Measurements from ENCODE around the gene PRXL2C. TPM values are rescaled to one million over a fixed set of nuclear protein-coding genes. Genes with fewer than 3 reads are reported as not detected.
A peak's percentile ranks its signal among the peaks of the same experiment; 100 is the strongest.

Gene PRXL2C
- total RNA-seq, 1 experiment from 2014 or later, result 35.4 TPM

DNA sequence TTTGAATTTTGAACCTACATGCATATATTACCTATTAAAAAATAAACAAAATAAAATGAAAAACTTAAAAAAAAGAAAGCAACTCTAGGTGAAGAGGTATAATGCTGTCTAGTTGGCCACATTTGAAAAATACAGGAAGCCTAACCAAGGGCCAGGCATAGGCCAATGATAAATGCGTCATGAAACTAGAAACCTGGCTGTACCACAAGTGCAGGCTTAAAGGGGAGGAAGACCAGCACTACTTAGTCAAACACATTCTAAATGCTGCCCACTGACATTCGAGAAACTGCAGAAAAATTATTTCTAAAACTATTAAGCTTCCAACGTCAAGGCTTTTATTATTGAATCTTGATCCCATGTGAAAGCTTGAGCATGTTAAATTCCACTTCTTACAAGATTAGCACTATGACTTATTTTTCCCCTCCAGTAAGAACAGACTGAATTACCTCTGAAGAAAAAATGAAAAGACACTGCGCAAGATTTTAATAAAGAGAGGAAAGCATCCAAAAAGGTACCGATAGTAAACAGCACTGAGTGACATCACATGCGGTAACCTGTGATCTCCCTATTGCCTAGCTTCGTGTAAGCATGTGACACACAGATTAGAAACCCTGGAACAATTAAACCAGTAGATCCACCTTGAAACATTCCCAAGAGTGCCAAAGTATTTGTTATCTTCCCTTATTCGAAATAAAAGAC is 51.7 kb downstream of the PRXL2C start:
- no peaks in the 10 kb centered on the region for H3K4me1 Mint-ChIP-seq (ENCODE audit: low read depth, unreplicated experiment)
- H3K36me3 ChIP-seq (ENCODE audit: control insufficient read depth, insufficient read depth, low read length), result no peaks in the 10 kb centered on the region
- no peaks in the 10 kb centered on the region for H3K27me3 Mint-ChIP-seq (ENCODE audit: insufficient read depth, unreplicated experiment)
- H3K4me1 ChIP-seq, result no peaks in the 10 kb centered on the region
- no peak overlapping the region for H3K4me3 ChIP-seq (ENCODE audit: low read depth, low read length)
- no peaks in the 10 kb centered on the region for H3K9me3 Mint-ChIP-seq (ENCODE audit: unreplicated experiment)
- TF ChIP-seq CTCF (IDR thresholded peaks at IDR 0.05; ENCODE audit: insufficient read depth in 1 of 2, low read depth in 1 of 2, low read length in 1 of 2, severe bottlenecking in 1 of 2, unreplicated experiment in 1 of 2), result no peak
- no peak for DNase-seq
- H3K9me3 ChIP-seq, result no peaks in the 10 kb centered on the region
- no TSS peak for BruUV-seq (replicated peaks)
- no peak overlapping the region for H3K27ac Mint-ChIP-seq (ENCODE audit: unreplicated experiment)
- ChIA-PET POLR2A (no interaction called here), CTCF (no interaction called here)
- no peak overlapping the region for H3K4me3 Mint-ChIP-seq (ENCODE audit: unreplicated experiment)
- no peaks in the 10 kb centered on the region for H3K27me3 ChIP-seq (replicated peaks; ENCODE audit: control insufficient read depth, insufficient read depth, low read length)
- H3K36me3 Mint-ChIP-seq (ENCODE audit: insufficient read depth, unreplicated experiment), result no peaks in the 10 kb centered on the region
- intact Hi-C loops (cut with micrococcal nuclease; ENCODE audit: unreplicated experiment), result no loop called here

- Mint-ChIP-seq H3K9me3 (ENCODE audit: unreplicated experiment) (no peaks in the 10 kb centered on the region), H3K4me1 (ENCODE audit: low read depth, unreplicated experiment) (peaks cover 13% of the 10 kb centered on the region), H3K36me3 (ENCODE audit: insufficient read depth, unreplicated experiment) (peaks cover 11% of the 10 kb centered on the region), H3K27ac (ENCODE audit: unreplicated experiment) (no peak overlapping the region), H3K27me3 (ENCODE audit: insufficient read depth, unreplicated experiment) (no peaks in the 10 kb centered on the region), H3K4me3 (ENCODE audit: unreplicated experiment) (no peak overlapping the region)
- no peaks in the 10 kb centered on the region for H3K27me3 ChIP-seq (replicated peaks; ENCODE audit: control insufficient read depth, insufficient read depth, low read length)
- CTCF ChIA-PET, result no interaction called here
- no peaks in the 10 kb centered on the region for H3K9me3 ChIP-seq
- no TSS peak for BruUV-seq (replicated peaks)
- intact Hi-C loops (cut with micrococcal nuclease; ENCODE audit: unreplicated experiment), result no loop called here
- H3K4me3 ChIP-seq (ENCODE audit: low read depth, low read length), result no peak overlapping the region
- DNase-seq, result no peak
- no peaks in the 10 kb centered on the region for H3K36me3 ChIP-seq (ENCODE audit: control insufficient read depth, insufficient read depth, low read length)
- POLR2A ChIA-PET, result interaction anchor here (0.6 kb wide), 1 partner anchor 44 kb away, joined by 7 read pairs; no protein-coding TSS in a partner anchor
- no peak for TF ChIP-seq CTCF (IDR thresholded peaks at IDR 0.05; ENCODE audit: insufficient read depth in 1 of 2, low read depth in 1 of 2, low read length in 1 of 2, severe bottlenecking in 1 of 2, unreplicated experiment in 1 of 2)
- 0 out of 2 replicates have a peak, but pooled peaks cover under 1% of the 10 kb centered on the region for H3K4me1 ChIP-seq
Measured at GRCh38 chr9:96599298-96599697, 55.8 kb downstream of the PRXL2C start.

DNA sequence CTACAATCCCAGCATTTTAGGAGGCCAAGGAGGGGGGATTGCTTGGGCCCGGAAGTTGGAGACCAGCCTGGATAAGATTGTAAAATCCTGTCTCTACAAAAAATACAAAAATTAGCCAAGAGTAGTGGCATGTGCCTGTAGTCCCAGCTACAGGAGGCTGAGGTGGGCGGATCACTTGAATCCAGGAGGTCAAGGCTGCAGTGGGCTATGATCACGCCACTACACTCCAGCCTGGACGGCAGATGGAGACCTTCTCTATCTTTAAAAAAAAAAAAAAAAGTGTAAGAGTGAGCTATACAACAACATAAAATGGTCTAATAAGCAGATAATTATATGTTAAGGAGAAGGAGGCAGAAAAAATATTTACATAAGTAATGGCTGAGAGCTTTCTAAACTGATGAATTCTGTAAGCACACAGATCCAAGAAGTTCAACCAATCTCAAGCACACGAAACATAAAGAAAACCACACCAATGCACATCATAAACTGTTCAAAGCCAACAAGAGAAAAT is 58.5 kb downstream of the PRXL2C start:
- Histone ChIP-seq H3K27me3 (replicated peaks; ENCODE audit: control insufficient read depth, insufficient read depth, low read length) (no peaks in the 10 kb centered on the region), H3K4me3 (ENCODE audit: low read depth, low read length) (no peak overlapping the region), H3K4me1 (0 out of 2 replicates have a peak, but pooled peaks cover 4% of the 10 kb centered on the region), H3K36me3 (ENCODE audit: control insufficient read depth, insufficient read depth, low read length) (no peaks in the 10 kb centered on the region), H3K9me3 (no peaks in the 10 kb centered on the region)
- DNase-seq, result no peak
- Mint-ChIP-seq H3K27me3 (ENCODE audit: insufficient read depth, unreplicated experiment) (no peaks in the 10 kb centered on the region), H3K27ac (ENCODE audit: unreplicated experiment) (peak overlapping the region; percentile 31), H3K36me3 (ENCODE audit: insufficient read depth, unreplicated experiment) (peaks cover 11% of the 10 kb centered on the region), H3K4me3 (ENCODE audit: unreplicated experiment) (no peak overlapping the region), H3K4me1 (ENCODE audit: low read depth, unreplicated experiment) (peaks cover 18% of the 10 kb centered on the region), H3K9me3 (ENCODE audit: unreplicated experiment) (no peaks in the 10 kb centered on the region)
- TF ChIP-seq CTCF (IDR thresholded peaks at IDR 0.05; ENCODE audit: insufficient read depth in 1 of 2, low read depth in 1 of 2, low read length in 1 of 2, severe bottlenecking in 1 of 2, unreplicated experiment in 1 of 2), result no peak
- ChIA-PET POLR2A (no interaction called here), CTCF (no interaction called here)
- BruUV-seq (replicated peaks), result no TSS peak
- intact Hi-C loops (cut with micrococcal nuclease; ENCODE audit: unreplicated experiment), result no loop called here

Other genes starting within 250 kb of the PRXL2C start
- gene ZNF367, start 236.9 kb downstream of the PRXL2C start, total RNA-seq (2022), result 9.3 and 10.0 TPM in 2 replicates
- 24.8 and 26.7 TPM in 2 replicates for gene HABP4, start 205.1 kb downstream of the PRXL2C start, total RNA-seq (2022)
- gene CDC14B, start 35.5 kb downstream of the PRXL2C start, total RNA-seq (2022), result 81.4 and 82.3 TPM in 2 replicates
- 10.2 and 13.1 TPM in 2 replicates for gene ZNF510, start 122.8 kb upstream of the PRXL2C start, total RNA-seq (2022)
- 8.1 and 10.3 TPM in 2 replicates for gene ZNF782, start 199.2 kb upstream of the PRXL2C start, total RNA-seq (2022)

Measured in Caco-2 (cell line).